ENCODE results near the gene SPRR2D.

The SPRR2D gene

GRCh38 chr1:152995842-152996241 is 45.1 kb downstream of the SPRR2D start:
- no peak for TF ChIP-seq CTCF (IDR thresholded peaks at IDR 0.05; ENCODE audit: borderline replicate concordance, control extremely low read depth, extremely low read depth, insufficient read depth, missing control alignments)

GRCh38 chr1:152993186-152993585 is 47.7 kb downstream of the SPRR2D start:
- TF ChIP-seq CTCF (IDR thresholded peaks at IDR 0.05; ENCODE audit: borderline replicate concordance, control extremely low read depth, extremely low read depth, insufficient read depth, missing control alignments), result no peak
- in situ Hi-C loops (cut with MboI; ENCODE audit: low sequenced_read_pairs, unreplicated experiment), result no loop called here

More at GRCh38 chr1:152995842-152996241, 45.1 kb downstream of the SPRR2D start:
- in situ Hi-C loops (cut with MboI; ENCODE audit: low sequenced_read_pairs, unreplicated experiment), result no loop called here
- DNase-seq (ENCODE audit: low spot score), result no peak

More at GRCh38 chr1:152993186-152993585, 47.7 kb downstream of the SPRR2D start:
- no peak for DNase-seq (ENCODE audit: low spot score)

Measured in GM13976 (cell line).